ENCODE results near the gene RNF213. TPM values are rescaled to one million over a fixed set of nuclear protein-coding genes. Genes with fewer than 3 reads are reported as not detected.
"Not testable (repeated sequence)": the region's sequence is repeated elsewhere in the genome, so short reads cannot be mapped to it uniquely, and the experiment has no call there.

RNF213 gene
- total RNA-seq, 1 experiment from 2014 or later: 179 TPM

DNA sequence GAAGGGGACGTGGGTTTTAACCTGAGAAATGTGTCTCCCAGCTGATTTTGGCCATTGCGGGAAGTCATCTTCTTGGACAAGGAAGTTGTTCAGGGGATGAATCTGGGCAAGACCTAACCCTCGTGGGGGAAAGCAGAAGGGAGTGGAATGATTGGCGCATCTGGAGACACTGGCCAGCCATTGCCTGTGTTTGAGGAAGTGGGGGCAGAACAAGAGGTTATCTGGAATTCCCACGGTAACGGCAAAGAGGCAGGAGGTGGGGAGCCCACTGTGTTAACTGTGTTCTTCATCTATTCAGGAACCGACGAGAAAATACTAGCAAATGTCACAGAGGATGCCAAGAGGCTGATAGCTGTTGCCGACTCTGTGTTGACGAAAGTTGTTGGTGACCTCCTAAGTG lies 66.9 kb downstream of the RNF213 start:
- TF ChIP-seq, protein P1, sequence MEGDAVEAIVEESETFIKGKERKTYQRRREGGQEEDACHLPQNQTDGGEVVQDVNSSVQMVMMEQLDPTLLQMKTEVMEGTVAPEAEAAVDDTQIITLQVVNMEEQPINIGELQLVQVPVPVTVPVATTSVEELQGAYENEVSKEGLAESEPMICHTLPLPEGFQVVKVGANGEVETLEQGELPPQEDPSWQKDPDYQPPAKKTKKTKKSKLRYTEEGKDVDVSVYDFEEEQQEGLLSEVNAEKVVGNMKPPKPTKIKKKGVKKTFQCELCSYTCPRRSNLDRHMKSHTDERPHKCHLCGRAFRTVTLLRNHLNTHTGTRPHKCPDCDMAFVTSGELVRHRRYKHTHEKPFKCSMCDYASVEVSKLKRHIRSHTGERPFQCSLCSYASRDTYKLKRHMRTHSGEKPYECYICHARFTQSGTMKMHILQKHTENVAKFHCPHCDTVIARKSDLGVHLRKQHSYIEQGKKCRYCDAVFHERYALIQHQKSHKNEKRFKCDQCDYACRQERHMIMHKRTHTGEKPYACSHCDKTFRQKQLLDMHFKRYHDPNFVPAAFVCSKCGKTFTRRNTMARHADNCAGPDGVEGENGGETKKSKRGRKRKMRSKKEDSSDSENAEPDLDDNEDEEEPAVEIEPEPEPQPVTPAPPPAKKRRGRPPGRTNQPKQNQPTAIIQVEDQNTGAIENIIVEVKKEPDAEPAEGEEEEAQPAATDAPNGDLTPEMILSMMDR (conservative IDR thresholded peaks at IDR 0.05): no peak
- TF ChIP-seq EZH2 (IDR thresholded peaks at IDR 0.05; ENCODE audit: low read depth): no peak
- peaks cover 5% of the 10 kb centered on the region; the same call in 1 of the 2 replicates for H3K36me3 ChIP-seq (ENCODE audit: low read depth)
- H4K20me1 ChIP-seq (ENCODE audit: insufficient read depth): no peaks in the 10 kb centered on the region
- no peak overlapping the region for H3K27ac ChIP-seq
- no peaks in the 10 kb centered on the region for H3K79me2 ChIP-seq (ENCODE audit: low read depth)
- no peak overlapping the region for H3K4me2 ChIP-seq
- H3K4me1 ChIP-seq (replicated peaks; ENCODE audit: insufficient read depth): no peaks in the 10 kb centered on the region
- ChIA-PET CTCF (no interaction called here), POLR2A (ENCODE audit: unreplicated experiment) (no interaction called here)
- H3K27me3 ChIP-seq (ENCODE audit: insufficient read depth, low read depth): no peaks in the 10 kb centered on the region
- no peaks in the 10 kb centered on the region for H3F3A ChIP-seq (ENCODE audit: insufficient read depth, low read depth)
- H3K4me3 ChIP-seq: no peak overlapping the region
- no peak overlapping the region for H2AFZ ChIP-seq
- no peaks in the 10 kb centered on the region for H3K9me3 ChIP-seq (ENCODE audit: insufficient read depth, low read depth)
- intact Hi-C loops (cut with micrococcal nuclease; ENCODE audit: unreplicated experiment): loop anchor here (2.0 kb wide), 1 partner anchor 51 kb away; no protein-coding TSS in a partner anchor
- no peaks in the 10 kb centered on the region for H3K9me2 ChIP-seq (ENCODE audit: insufficient read depth)
- DNase-seq: no peak
- BruUV-seq (replicated peaks): no TSS peak

DNA sequence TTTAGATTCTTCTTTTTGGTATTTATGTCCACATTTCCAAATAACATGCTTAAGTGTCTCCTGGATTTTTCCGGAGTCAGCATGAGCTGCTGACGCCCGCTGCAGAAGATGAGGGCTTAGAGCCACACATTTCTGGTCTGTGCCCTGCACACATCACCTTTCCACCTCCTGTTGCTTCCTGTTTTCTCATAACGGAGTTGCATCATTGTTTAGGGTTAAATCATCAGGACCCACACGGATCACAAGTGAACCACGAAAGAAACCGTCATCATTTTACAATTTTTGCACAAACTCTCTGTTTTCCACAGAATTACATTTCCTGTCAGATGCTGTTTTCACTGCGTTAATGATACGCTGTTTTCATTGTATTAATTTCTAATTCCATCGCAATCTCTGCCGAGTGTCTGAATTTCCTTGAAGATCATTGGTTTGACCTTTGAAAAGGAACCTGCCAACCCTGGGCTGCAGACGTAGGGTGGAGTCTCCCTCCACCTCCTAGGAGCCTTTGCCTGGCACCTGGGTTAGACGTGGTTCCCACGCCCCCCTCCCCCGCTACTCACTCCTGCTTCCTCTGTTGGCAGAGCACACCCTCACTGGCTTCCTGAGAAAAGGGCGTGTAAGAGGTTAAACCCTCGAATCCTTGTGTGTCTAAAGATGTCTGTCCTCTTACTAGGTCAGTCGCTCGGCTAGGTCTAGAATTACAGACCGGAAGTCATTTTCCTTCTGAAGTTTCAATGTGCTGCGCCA lies 68.2 kb downstream of the RNF213 start:
- no peaks in the 10 kb centered on the region for H4K20me1 ChIP-seq (ENCODE audit: insufficient read depth)
- DNase-seq: no peak
- H3K9me3 ChIP-seq (ENCODE audit: insufficient read depth, low read depth): no peaks in the 10 kb centered on the region
- ChIA-PET CTCF (no interaction called here), POLR2A (ENCODE audit: unreplicated experiment) (no interaction called here)
- BruUV-seq (replicated peaks): no TSS peak
- no peaks in the 10 kb centered on the region for H3K79me2 ChIP-seq (ENCODE audit: low read depth)
- no peak overlapping the region for H3K27ac ChIP-seq
- H3K4me1 ChIP-seq (replicated peaks; ENCODE audit: insufficient read depth): no peaks in the 10 kb centered on the region
- no peaks in the 10 kb centered on the region for H3K9me2 ChIP-seq (ENCODE audit: insufficient read depth)
- no peak overlapping the region for H3K4me3 ChIP-seq
- H3F3A ChIP-seq (ENCODE audit: insufficient read depth, low read depth): no peaks in the 10 kb centered on the region
- no peak overlapping the region for H3K4me2 ChIP-seq
- no peak overlapping the region for H2AFZ ChIP-seq
- TF ChIP-seq, protein P1 (conservative IDR thresholded peaks at IDR 0.05): no peak
- TF ChIP-seq EZH2 (IDR thresholded peaks at IDR 0.05; ENCODE audit: low read depth): no peak
- no peaks in the 10 kb centered on the region for H3K27me3 ChIP-seq (ENCODE audit: insufficient read depth, low read depth)
- peaks cover 5% of the 10 kb centered on the region; the same call in 1 of the 2 replicates for H3K36me3 ChIP-seq (ENCODE audit: low read depth)
- intact Hi-C loops (cut with micrococcal nuclease; ENCODE audit: unreplicated experiment): no loop called here

DNA sequence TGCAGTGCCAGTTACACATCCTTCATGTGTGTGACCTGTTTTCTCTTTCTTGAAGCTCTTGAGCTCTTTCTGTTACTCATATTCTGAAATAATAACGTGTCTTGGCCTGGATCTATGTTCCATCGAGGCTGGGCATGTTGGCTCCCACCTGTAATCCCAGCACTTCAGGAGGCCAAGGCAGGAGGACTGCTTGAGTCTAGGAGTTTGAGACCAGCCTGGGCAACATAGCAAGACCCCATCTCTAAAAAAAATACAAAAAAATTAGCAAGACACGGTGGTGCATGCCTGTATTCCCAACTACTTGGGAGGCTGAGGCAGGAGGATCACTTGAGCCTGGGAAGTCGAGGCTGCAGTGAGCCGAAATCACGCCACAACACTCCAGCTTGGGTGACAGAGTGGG lies 68.8 kb downstream of the RNF213 start:
- H2AFZ ChIP-seq; H3F3A ChIP-seq (ENCODE audit: insufficient read depth, low read depth); H3K36me3 ChIP-seq (ENCODE audit: low read depth); H3K4me1 ChIP-seq (replicated peaks; ENCODE audit: insufficient read depth); H3K9me3 ChIP-seq (ENCODE audit: insufficient read depth, low read depth); H3K4me2 ChIP-seq; intact Hi-C loops (cut with micrococcal nuclease; ENCODE audit: unreplicated experiment); H3K9me2 ChIP-seq (ENCODE audit: insufficient read depth); H3K79me2 ChIP-seq (ENCODE audit: low read depth); H3K4me3 ChIP-seq; H3K27me3 ChIP-seq (ENCODE audit: insufficient read depth, low read depth); POLR2A ChIA-PET (ENCODE audit: unreplicated experiment); H4K20me1 ChIP-seq (ENCODE audit: insufficient read depth); DNase-seq; H3K27ac ChIP-seq; BruUV-seq (replicated peaks); CTCF ChIA-PET: not testable (repeated sequence)

DNA sequence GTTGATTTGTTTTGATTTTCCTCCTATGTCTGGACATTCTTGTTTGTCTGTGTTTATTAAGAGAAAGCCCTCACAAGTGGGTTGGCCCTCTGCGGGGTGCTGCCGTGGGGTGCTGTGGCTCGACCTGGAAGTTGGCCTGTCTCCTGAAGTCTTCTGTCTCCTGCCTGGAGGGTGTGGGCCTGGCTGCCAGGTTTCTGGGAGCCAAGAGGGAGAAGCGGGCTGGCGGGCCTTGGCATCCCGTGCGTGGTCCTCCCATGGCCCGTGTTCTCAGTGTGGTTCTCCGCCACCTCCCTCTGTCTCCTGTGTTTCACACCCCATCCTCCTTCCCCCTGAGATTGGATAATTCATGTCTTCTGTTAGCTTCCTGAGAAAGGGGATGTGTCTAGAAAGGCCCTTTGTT lies 69.6 kb downstream of the RNF213 start:
- H3K79me2 ChIP-seq (ENCODE audit: low read depth): no peaks in the 10 kb centered on the region
- no peak overlapping the region for H3K4me2 ChIP-seq
- no peaks in the 10 kb centered on the region for H3K27me3 ChIP-seq (ENCODE audit: insufficient read depth, low read depth)
- H3K36me3 ChIP-seq (ENCODE audit: low read depth): no peaks in the 10 kb centered on the region
- H3K4me3 ChIP-seq: no peak overlapping the region
- no TSS peak for BruUV-seq (replicated peaks)
- H3K4me1 ChIP-seq (replicated peaks; ENCODE audit: insufficient read depth): no peaks in the 10 kb centered on the region
- TF ChIP-seq, protein P1 (conservative IDR thresholded peaks at IDR 0.05): no peak
- no peak for TF ChIP-seq EZH2 (IDR thresholded peaks at IDR 0.05; ENCODE audit: low read depth)
- no peaks in the 10 kb centered on the region for H3K9me3 ChIP-seq (ENCODE audit: insufficient read depth, low read depth)
- H3F3A ChIP-seq (ENCODE audit: insufficient read depth, low read depth): no peaks in the 10 kb centered on the region
- DNase-seq: no peak
- ChIA-PET POLR2A (ENCODE audit: unreplicated experiment) (interaction anchor here (1.2 kb wide), 1 partner anchor 206 kb away, joined by 7 read pairs; no protein-coding TSS in a partner anchor), CTCF (no interaction called here)
- intact Hi-C loops (cut with micrococcal nuclease; ENCODE audit: unreplicated experiment): no loop called here
- H3K27ac ChIP-seq: no peak overlapping the region
- no peaks in the 10 kb centered on the region for H4K20me1 ChIP-seq (ENCODE audit: insufficient read depth)
- H3K9me2 ChIP-seq (ENCODE audit: insufficient read depth): no peaks in the 10 kb centered on the region
- no peak overlapping the region for H2AFZ ChIP-seq

DNA sequence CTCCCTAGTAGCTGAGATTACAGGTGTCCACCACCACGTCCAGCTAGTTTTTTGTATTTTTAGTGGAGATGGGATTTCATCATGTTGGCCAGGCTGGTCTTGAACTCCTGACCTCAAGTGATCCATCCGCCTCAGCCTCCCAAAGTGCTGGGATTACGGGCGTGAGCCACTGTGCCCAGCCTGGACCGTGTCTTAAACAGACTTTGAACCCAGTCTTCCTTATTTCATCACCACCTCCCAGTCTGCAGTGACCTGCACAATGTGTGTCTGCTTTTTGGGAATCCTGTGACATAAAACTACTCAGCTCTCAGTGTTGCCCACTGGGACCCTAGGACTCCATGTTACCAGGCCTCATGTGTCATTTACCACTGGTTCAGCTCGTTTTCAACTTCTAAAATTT lies 70.3 kb downstream of the RNF213 start:
- H3K36me3 ChIP-seq (ENCODE audit: low read depth); H3K27ac ChIP-seq; H2AFZ ChIP-seq; H3F3A ChIP-seq (ENCODE audit: insufficient read depth, low read depth); H3K4me3 ChIP-seq; intact Hi-C loops (cut with micrococcal nuclease; ENCODE audit: unreplicated experiment); DNase-seq; H3K27me3 ChIP-seq (ENCODE audit: insufficient read depth, low read depth); H3K9me3 ChIP-seq (ENCODE audit: insufficient read depth, low read depth); CTCF ChIA-PET; H3K4me1 ChIP-seq (replicated peaks; ENCODE audit: insufficient read depth); H3K9me2 ChIP-seq (ENCODE audit: insufficient read depth); H4K20me1 ChIP-seq (ENCODE audit: insufficient read depth); BruUV-seq (replicated peaks); H3K4me2 ChIP-seq; H3K79me2 ChIP-seq (ENCODE audit: low read depth): not testable (repeated sequence)
- POLR2A ChIA-PET (ENCODE audit: unreplicated experiment): interaction anchor here (1.2 kb wide), 1 partner anchor 206 kb away, joined by 7 read pairs; no protein-coding TSS in a partner anchor

Data from PC-9 (cell line).